ENCODE measurements around the gene KLHL7.
"Not testable (repeated sequence)": the region's sequence is repeated elsewhere in the genome, so short reads cannot be mapped to it uniquely, and the experiment has no call there.

Gene KLHL7

DNA sequence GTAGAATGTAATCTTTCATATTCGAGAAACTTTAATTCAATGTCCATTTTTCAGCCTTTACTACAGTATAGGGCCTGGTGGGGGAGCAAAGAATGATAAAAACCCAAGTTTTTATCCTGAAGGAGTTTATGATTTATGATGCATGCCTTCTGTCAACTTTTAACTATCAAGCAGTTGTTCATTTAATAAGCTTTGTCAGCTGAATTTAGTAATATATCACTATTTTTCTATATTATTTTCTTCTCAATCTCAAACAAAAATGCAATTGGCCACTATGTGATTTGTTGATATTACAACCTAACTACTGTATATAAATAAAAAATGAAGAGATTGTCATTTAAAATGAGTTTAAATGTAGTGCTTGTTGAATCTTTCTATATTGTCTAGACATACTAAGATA lies 78.7 kb downstream of the KLHL7 start:
- no peak for DNase-seq

DNA sequence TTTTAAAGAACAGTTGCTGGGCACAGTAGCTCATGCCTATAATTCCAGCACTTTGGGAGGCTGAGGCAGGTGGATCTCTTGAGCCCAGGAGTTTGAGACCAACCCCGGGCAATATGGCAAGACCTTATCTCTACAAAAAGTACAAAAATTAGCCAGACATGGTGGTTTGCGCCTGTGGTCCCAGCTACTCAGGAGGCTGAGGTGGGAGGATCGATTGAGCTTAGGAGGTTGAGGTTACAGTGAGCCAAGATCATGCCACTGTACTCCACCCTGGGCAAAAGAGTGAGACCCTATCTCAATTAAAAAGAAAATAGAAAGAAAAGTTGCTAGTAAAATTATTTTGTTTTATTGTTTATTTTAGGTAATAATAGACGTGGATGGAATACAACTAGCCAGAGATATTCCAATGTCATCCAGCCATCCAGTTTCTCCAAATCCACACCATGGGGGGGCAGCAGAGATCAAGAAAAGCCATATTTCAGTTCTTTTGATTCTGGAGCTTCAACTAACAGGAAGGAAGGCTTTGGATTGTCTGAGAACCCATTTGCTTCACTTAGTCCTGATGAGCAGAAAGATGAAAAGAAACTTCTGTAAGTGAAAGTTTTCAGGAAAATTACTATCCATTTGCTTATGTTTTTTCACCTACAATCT lies 79.2 kb downstream of the KLHL7 start:
- peak; percentile 47 for DNase-seq

DNA sequence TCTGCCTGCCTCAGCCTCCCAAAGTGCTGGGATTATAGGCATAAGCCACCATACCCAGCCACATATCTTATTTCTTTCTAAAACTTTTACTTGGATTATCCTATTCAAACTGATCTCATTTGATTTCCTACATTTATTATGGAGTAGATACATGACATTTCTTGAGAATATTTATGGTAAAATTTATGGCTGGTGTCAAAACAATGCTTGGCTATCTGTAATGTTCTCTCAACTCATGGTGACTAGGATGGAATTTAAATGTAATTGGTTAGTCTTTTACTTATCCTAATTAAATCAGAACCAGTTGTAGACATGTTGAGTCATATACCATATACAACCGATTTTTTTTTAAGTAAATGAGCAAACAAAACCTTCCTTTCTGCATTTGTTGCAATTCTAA lies 80.4 kb downstream of the KLHL7 start:
- no peak for DNase-seq

GRCh38 chr7:23191022-23191421 lies 85.4 kb downstream of the KLHL7 start:
- no peak for DNase-seq

- not testable (repeated sequence) for DNase-seq
Observed at GRCh38 chr7:23193650-23194227, 88.2 kb downstream of the KLHL7 start.

- no peak for DNase-seq
Observed at GRCh38 chr7:23196306-23196705, 90.7 kb downstream of the KLHL7 start.

GRCh38 chr7:23197745-23198144 lies 92.2 kb downstream of the KLHL7 start:
- DNase-seq: not testable (repeated sequence)

- DNase-seq: no peak
Observed at GRCh38 chr7:23200331-23200730, 94.7 kb downstream of the KLHL7 start.

DNA sequence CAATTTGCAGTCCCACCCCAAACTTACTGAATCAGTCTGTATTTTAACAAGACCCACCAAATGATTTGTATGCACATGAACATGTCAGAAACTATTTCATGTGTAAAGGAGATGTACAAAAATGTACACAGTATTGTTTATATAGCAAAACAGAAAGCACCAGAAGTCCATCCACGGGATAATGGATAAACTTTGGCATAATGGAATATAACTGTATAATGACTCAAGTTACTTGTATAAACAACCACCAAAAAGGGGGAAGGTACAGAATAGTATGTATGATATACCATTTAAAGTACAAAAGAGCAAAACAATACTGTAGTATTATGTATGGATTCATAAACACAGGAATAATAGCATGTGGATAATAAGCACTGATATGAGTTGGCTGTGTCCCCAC lies 98.7 kb downstream of the KLHL7 start:
- DNase-seq: no peak

DNA sequence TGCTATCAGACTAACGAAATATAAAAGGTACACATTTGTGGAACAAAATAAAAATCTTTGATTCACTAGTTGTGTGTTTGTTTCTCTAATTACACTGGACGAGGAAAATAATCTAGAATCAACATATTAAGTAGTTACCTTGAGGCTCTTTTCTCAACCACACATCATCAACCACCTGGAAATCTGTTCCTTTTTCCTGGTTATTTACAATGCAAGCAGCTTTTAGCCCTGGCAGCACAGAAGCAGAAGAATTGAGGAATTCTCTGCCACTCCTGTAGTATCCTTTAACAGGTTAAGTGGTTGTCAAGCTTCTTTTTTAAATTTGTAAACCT lies 100.0 kb downstream of the KLHL7 start:
- DNase-seq: no peak

DNA sequence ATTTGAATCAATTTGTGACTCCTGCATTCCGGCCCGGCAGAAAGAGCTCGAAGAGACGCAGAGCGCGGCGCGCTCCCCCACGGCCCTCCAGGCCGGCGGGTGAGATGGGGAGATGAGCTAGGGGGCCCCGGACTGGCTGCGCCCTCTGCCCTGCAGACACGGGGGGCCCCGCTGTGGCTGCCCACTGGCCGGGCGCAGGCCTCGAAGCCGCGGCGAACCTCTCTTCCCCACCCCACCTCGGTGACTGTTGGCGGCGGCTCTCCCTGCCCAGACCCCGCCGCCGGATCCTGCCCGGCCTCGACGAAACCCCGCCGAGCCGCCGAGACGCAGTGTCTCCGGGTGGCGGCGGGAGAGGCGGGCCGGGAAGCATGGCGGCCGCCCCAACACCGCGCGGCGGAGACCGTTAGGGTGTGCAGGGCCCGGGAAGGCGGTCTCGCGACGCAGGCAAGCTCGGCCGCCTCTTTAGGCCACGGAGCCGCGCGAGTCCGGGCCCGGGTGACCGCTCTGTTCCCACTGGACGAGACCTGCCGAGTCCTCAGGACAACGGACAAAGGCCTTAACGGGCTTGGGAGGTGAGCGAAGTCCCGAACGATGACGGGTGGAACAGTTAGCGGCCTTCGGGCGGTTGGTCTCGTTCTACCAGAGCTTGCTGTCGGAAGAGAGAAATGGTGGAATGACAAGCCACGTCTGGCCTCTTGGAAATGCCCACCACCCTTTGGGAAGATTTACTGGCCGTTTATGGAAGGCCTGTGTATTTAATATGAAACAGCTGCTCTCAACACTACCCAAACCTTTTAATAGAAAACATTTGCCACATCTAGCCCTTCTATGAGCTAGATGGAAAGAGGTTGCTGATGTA lies 100.6 kb downstream of the KLHL7 start:
- DNase-seq: peak; percentile 71

- DNase-seq: no peak
Observed at GRCh38 chr7:23207021-23207420, 101.4 kb downstream of the KLHL7 start.

GRCh38 chr7:23207884-23208283 lies 102.3 kb downstream of the KLHL7 start:
- no peak for DNase-seq

DNA sequence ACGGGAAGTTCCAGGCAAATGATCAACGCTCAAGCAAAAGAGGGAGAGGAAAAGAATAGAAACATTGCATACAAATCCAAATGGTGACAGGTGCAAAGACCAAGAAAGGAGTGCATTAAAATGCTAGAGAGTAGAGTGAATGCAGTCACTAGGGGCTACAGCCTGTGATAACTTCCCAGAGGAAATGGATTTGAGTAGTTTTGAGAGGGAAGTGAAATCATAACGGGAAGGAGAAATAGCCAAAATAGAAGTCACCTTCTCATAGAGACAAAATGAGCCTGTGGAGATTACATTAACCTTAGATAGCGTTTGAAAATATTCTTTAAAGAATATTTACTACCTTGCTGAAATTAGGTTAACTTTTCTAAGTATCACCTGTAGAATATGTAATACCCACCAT lies 102.7 kb downstream of the KLHL7 start:
- DNase-seq: no peak

- DNase-seq: no peak
Observed at GRCh38 chr7:23210506-23210905, 104.9 kb downstream of the KLHL7 start.

DNA sequence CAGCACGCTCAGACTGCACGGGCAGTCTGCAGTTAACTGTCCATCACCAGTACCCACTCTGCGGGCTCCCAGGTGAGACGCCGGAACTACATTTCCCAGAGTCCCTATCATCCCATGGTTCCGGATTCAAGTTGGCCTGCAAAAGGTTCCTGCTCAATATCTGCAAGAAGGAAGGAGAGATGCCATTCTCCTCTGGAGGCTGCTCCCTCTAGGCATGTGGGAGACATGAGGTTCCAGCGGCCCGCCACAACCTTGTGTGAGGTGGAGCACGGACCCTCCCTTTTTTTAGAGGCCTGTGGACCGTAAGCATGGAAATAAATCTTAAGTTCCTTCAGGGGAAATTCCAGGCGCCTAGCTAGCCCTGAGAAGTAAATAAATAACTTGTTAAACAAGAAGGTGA lies 106.0 kb downstream of the KLHL7 start:
- DNase-seq: no peak

DNA sequence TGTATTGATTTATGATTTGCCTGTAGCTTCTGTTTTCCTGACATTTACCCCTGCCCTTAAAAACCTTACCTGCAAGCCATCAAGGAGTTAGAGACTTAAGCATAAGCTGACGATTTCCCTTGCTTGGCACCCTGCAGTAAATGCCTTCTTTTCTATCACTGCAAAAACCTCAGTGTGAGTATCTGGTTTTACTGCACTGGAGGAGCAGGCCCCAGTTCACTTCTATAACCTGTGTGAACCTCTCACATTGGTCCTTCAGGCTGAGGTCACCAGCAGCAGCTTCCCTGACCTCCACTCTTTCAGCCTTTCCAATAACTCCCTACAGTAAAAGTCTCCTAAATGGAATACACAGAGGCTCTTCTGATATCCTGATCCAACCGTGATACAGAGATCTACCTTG lies 106.8 kb downstream of the KLHL7 start:
- DNase-seq: no peak

DNA sequence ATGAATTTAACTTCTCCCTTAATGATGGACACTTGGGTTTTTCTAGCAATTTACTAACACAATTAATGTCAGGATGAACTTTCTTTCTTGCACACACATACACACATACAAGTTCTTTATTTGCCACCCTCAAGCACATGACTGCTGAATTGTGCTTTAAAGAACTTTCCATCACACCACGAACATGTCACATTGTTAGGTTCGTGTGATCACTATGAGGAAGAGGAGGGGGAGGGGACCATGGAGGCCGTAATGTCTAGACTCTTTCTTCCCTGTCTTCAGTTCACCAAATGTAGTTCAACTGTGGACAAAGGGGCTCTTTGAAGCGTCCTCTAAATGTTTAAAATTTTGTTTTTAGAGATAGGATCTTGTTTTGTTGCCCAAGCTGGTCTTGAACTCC lies 107.3 kb downstream of the KLHL7 start:
- DNase-seq: no peak

DNA sequence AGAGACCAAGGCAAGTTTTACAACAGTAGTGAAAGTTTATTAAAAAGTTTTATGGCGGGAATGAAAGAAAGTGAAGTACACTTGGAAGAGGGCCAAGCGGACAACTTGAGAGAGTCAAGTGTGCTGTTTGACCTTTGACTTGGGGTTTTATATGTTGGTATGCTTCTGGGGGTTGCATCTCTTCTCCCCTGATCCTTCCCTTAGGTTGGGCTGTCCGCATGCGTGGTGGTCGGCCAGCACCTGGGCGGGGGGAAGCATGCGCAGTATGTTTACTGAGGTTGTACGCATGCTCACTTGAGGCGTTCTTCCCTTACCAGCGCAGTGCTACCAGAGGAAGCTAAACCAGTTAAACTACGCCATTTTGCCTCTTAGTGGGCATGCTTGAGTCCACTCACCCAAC lies 108.2 kb downstream of the KLHL7 start:
- no peak for DNase-seq

GRCh38 chr7:23214423-23214822 lies 108.8 kb downstream of the KLHL7 start:
- DNase-seq: no peak

GRCh38 chr7:23214938-23215337 lies 109.4 kb downstream of the KLHL7 start:
- DNase-seq: no peak

DNA sequence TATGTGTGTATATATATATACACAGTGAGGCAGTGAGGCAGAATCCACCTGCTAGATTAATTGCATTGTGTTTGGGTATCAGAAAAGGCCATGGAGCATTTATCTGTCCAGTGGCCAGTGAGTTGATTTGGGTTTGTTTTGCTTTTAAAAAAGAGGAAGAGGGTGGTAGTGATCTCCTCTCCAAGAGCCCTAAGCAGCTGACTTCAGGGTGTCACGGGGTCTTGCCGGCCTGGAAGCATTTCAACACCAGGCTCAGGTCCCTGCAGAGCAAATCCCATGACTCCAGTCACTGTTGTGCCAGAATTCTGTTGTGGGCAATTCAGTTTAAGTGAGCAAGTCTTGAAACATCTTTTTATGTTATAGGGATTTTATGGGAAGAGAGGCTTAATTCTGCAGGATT lies 110.4 kb downstream of the KLHL7 start:
- no peak for DNase-seq

- DNase-seq: no peak
Observed at GRCh38 chr7:23218196-23218595, 112.6 kb downstream of the KLHL7 start.

DNA sequence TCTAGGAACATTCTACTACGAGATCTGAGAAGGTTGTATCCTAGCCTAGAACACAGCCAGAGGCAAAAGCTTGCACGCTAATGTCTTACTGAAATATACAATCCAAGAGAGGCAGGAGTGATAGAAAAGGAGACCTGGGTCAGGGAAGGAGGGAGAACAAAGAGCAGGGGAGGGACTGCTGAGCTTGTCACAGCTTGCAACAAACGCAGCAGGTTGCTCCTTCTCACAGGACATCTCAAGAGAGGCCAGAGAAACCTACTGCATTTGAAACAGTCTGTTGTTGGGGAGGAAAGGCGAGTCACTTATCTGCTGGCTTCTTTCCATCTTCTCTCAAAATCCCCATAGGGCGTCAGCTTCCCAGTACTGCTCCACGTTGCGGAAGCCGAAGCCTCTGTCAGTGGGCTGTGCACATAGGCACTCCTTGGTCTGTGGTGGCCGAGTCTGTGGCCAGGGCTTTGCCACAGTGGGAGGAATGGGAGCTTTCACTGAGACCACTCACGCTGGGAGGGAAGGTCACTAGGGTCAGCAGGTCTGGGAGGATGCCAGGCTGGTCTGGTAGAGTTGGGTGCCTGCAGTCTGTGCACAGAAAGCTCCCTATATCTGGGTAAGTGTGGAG lies 115.2 kb downstream of the KLHL7 start:
- DNase-seq: no peak
